ENCODE data around the gene DCAF16. TPM values are rescaled to one million over a fixed set of nuclear protein-coding genes. Genes with fewer than 3 reads are reported as not detected.

DCAF16 gene
- polyA plus RNA-seq, 1 donor, result 30.2 TPM

Other genes starting within 250 kb of the DCAF16 start
- gene LAP3, start 233.6 kb downstream of the DCAF16 start, polyA plus RNA-seq (ENCODE audit: insufficient read length), result 43.2 TPM
- gene MED28, start 196.1 kb downstream of the DCAF16 start, polyA plus RNA-seq (ENCODE audit: insufficient read length), result 26.0 TPM
- 7.7 TPM for gene FAM184B, start 29.1 kb downstream of the DCAF16 start, polyA plus RNA-seq (ENCODE audit: insufficient read length)
- 11.8 TPM for gene NCAPG, start 222 bp upstream of the DCAF16 start, polyA plus RNA-seq (ENCODE audit: insufficient read length)
- 9.4 TPM for gene LCORL, start 211.0 kb upstream of the DCAF16 start, polyA plus RNA-seq (ENCODE audit: insufficient read length)

Data from forelimb muscle (tissue), 1 donor.